HG03571 (cell line): Measurements from ENCODE around the gene NT5C1A.
A peak's percentile ranks its signal among the peaks of the same experiment; 100 is the strongest.

ENCODE experiments used
- ATAC-seq: cut with Tn5 transposase; IDR thresholded peaks from one replicate; pipeline ENCODE4 v1.9.1; 2021; ENCODE audit not compliant: unreplicated experiment

NT5C1A gene

DNA sequence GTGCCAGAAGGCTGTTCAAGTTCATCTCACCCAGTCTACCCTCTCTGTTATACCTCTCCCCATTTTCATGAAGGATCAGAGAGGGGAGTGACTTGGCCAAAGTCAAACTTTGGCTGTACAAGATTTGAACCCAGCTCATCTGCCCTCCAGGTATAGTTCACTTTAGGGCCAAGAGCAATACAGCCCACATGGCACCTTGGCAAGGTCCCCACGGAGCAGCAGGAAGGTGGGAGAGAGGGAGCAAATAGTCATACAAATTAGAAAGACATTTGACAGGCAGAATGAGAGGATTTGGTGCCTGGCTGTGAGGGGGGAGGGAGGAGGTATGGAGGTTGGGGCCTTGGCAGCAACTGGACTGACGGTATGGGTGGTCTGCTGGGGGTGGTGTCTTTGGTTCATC lies 18.3 kb upstream of the NT5C1A start:
- no peak for ATAC-seq

DNA sequence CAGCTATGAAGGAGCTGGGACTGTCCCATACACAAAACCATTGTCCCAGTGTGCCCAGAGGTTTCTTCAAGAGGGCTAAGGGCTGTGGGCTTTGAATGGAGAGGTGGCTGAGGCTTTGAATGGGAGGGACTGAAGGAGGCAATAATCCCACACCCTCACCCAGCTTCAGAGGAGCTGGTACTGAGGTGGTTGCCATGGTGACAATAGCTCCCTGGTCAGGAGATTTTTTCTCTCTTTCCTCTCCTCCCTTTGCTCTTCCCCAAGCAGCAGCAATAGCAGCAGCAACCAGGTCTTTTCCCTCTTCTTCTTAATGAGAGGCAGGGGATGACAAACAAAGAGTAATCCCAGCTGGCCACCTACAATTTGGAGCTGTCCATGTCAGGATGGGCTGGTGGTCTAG lies 17.7 kb upstream of the NT5C1A start:
- no peak for ATAC-seq

- ATAC-seq: no peak
These were observed 17.3 kb upstream of the NT5C1A start for GRCh38 chr1:39689214-39689613.

GRCh38 chr1:39688706-39689105 lies 16.8 kb upstream of the NT5C1A start:
- no peak for ATAC-seq

GRCh38 chr1:39687243-39687642 lies 15.3 kb upstream of the NT5C1A start:
- ATAC-seq: no peak

GRCh38 chr1:39685071-39685470 lies 13.2 kb upstream of the NT5C1A start:
- no peak for ATAC-seq

- ATAC-seq: no peak
These were observed 12.4 kb upstream of the NT5C1A start for GRCh38 chr1:39684313-39684664.

- ATAC-seq: no peak
These were observed 11.8 kb upstream of the NT5C1A start for GRCh38 chr1:39683591-39684312.

DNA sequence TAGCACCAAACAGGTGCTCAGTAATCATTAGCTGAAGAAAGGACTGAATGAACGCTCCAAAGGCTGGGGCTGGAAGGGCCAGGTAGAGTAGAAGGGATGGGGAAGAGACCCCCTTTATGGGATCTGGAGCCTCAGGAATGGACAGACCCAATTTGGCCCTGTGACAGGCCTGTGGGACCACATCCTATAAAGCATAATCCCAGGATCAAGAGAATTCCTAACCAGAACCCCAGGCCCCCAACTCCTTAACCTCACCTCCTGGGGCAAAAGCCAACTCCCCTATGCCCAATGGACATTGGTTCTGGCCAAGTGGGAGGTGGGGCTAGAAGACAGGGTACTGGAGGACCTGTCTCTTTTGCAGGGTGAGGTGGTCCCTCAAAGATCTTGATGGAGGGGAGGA lies 10.1 kb upstream of the NT5C1A start:
- no peak for ATAC-seq

GRCh38 chr1:39681294-39681693 lies 9.4 kb upstream of the NT5C1A start:
- no peak for ATAC-seq

DNA sequence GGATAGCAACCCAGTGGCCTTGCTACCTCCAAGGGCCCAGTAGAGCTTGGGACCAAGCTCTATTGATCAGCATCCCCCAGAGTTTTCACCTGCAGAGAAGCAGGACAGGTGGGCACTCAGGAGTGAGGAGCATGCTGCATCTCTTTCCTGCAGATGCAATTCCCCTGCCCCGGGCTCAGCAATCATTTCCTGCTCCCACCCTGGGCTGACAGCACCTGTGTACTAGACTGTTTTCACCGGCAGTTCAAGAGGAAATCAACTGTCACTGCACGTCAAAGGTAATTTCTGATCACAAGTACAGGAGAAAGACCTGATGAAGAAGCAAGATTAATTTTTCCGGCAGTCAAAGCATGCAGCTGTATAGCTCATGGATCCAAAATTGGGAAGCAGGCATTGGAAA lies 8.8 kb upstream of the NT5C1A start:
- no peak for ATAC-seq

GRCh38 chr1:39679821-39680220 lies 7.9 kb upstream of the NT5C1A start:
- no peak for ATAC-seq

- no peak for ATAC-seq
These were observed 7.0 kb upstream of the NT5C1A start for GRCh38 chr1:39678889-39679288.

DNA sequence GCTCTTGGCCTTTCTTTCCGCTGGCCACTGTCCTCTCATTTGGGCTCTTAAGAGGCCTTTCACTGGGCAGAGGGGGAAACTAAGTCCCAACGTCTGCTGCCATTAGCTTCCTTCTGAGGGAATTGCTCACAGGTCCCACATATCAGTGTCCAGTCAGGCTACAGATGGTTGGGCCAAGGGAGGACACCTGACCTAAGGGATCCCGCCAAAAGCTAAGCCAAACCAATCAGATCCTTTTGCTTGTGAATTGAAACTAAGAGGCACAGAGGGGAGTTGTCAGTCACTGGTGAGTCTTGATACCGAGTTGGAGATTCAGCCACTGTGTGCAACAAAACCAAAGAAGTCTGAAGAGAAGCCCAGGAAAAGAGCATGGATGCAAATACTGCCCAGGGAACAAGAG lies 5.7 kb upstream of the NT5C1A start:
- ATAC-seq: no peak

DNA sequence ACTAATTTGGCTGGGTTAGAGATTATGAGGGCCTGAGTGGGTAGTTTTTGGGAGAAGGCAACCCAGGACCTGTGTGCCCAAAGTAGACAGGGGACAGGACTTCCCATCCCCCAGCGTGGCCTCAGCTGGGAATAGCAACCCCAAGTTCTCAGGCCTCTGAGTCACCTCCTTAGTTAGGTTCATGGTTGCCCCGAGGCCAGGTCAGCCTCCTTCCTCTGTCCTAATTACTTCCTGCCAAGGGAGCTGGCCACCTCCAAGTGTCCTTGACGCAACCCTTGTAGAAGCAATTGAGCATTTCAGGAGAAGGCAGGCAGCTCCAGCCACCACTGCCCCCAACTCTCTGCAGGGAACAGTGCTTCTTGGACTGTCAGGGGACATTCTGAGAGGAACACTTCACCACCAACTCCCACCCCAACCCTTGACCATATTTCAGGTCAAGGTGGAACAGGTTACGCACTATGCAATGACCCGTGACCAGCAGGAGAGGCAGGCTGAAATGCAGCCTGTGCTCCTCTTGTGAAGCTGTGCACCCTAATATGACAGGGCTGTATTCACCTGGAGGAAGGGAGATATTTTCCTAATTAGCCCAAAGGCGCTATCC lies 5.1 kb upstream of the NT5C1A start:
- ATAC-seq: no peak

DNA sequence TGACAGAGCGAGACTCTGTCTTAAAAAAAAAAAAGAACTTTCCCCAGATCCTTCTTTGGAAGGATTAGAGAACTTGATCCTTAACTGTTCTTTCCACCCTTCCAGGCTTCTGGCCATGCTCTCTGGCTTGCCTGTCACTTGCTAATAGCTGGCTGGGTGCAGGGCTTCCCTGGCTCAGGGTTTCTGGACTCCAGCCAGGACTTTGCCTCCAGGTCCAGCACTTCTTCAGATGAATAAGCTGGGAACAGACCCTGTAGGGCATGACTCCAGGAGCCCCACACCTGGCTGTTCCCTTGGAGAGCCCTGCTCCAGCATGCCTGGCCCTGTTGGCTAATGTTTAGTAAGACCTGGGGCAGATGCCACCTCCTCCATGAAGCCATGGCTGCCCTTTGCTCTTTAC lies 3.3 kb upstream of the NT5C1A start:
- no peak for ATAC-seq

DNA sequence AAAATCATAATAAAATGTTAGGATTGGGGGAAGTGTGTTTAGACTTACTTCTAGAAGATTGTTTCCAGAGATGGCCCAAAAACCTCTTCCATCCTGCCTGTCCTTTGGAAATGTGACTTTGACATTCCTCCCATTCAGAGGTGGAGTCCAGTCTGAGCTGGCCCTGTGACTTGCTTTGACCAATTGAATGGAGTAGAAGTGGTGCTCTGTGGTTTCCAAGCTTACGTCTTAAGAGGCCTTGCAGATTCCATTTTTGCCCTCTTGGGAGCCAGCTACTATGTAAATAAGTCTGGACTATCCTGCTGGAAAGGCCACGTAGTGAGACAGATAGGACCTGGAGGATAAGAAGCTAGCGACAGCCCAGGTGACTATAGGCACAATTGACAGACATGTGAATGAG lies 1.3 kb upstream of the NT5C1A start:
- no peak for ATAC-seq

DNA sequence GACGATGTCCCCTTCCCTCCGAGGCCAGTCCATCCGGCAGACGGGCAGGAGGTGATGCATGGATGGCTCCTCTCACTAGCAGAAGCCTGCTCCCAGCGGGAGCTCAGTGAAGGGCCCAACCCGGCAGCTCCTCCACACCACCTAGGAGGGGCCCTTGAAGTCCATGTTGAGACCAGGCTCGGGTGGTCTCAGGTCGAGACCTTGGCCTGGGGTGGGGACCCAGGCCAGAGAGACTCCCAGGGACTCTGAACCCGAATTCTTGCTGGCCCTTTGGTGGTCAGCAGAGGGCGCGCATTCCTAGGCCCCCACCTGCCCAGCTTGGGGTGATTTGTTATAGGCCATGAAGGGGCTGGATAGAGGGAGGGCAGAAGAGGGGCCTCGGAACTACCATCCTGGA lies 642 bp upstream of the NT5C1A start:
- ATAC-seq: no peak

GRCh38 chr1:39671433-39671792 lies 494 bp downstream of the NT5C1A start:
- no peak for ATAC-seq

DNA sequence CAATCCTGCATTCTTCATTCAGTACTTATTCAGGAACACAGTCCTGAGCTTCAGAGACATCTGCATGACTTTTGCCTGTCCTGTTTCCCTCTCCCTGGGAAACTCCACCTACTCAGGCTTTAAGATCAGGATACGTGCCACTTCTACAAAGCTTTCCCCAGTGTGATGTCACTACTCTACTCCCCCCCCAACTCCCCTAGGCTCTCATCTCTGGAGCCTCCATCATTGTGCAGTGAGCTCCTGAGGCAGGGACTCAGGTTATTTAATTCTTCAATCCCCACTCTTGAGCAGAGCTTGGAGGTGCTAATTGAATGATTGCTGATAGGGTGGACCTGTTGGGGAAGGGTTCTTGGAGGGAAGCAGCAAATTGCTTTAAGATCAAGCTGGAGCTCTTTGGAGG lies 1.2 kb downstream of the NT5C1A start:
- no peak for ATAC-seq

GRCh38 chr1:39668894-39669293 lies 3.0 kb downstream of the NT5C1A start:
- no peak for ATAC-seq

GRCh38 chr1:39668111-39668510 lies 3.8 kb downstream of the NT5C1A start:
- no peak for ATAC-seq

- ATAC-seq: peak; percentile 75
These were observed 5.1 kb downstream of the NT5C1A start for GRCh38 chr1:39666772-39667171.
